ACHN (cell line): ENCODE results near the gene CNRIP1.
"Not testable (repeated sequence)": the region's sequence is repeated elsewhere in the genome, so short reads cannot be mapped to it uniquely, and the experiment has no call there.

Source experiments
- DNase-seq: peaks from one replicate; pipeline ENCODE4 v3.0.0-alpha.2; 2015
- in situ Hi-C: cut with HindIII; loops from 2 replicates; pipeline ENCODE4 v1.10.0; 2017; ENCODE audit warnings: low sequenced_read_pairs, low pct_ligation_motif_present, low pct_unique_long_range_greater_than_20kb

CNRIP1 gene

GRCh38 chr2:68342470-68342869, 22.7 kb upstream of the CNRIP1 start:
- in situ Hi-C loops: no loop called here
- DNase-seq: no peak

GRCh38 chr2:68341583-68341982, 21.8 kb upstream of the CNRIP1 start:
- in situ Hi-C loops: no loop called here
- DNase-seq: no peak

GRCh38 chr2:68341062-68341329, 21.2 kb upstream of the CNRIP1 start:
- in situ Hi-C loops: no loop called here
- no peak for DNase-seq

GRCh38 chr2:68340226-68341061, 20.7 kb upstream of the CNRIP1 start:
- in situ Hi-C loops: no loop called here
- no peak for DNase-seq

GRCh38 chr2:68336192-68336591, 16.4 kb upstream of the CNRIP1 start:
- no peak for DNase-seq
- in situ Hi-C loops: no loop called here

- in situ Hi-C loops: no loop called here
These were observed 14.2 kb upstream of the CNRIP1 start for GRCh38 chr2:68333931-68334330.

GRCh38 chr2:68333009-68333408, 13.3 kb upstream of the CNRIP1 start:
- in situ Hi-C loops: no loop called here
- no peak for DNase-seq

More at GRCh38 chr2:68333931-68334330, 14.2 kb upstream of the CNRIP1 start:
- DNase-seq: no peak

GRCh38 chr2:68330691-68331090, 10.9 kb upstream of the CNRIP1 start:
- in situ Hi-C loops: no loop called here
- no peak for DNase-seq

GRCh38 chr2:68328901-68329300, 9.2 kb upstream of the CNRIP1 start:
- no peak for DNase-seq
- in situ Hi-C loops: no loop called here

- in situ Hi-C loops: no loop called here
These were observed 5.3 kb upstream of the CNRIP1 start for GRCh38 chr2:68325056-68325455.

GRCh38 chr2:68320118-68320641, 431 bp upstream of the CNRIP1 start:
- in situ Hi-C loops: no loop called here
- DNase-seq: peak; percentile 44

More at GRCh38 chr2:68325056-68325455, 5.3 kb upstream of the CNRIP1 start:
- DNase-seq: no peak

GRCh38 chr2:68318914-68319397, 793 bp downstream of the CNRIP1 start:
- no peak for DNase-seq
- in situ Hi-C loops: no loop called here

GRCh38 chr2:68317971-68318913, 1.5 kb downstream of the CNRIP1 start:
- in situ Hi-C loops: no loop called here
- DNase-seq: no peak

GRCh38 chr2:68316111-68316510, 3.6 kb downstream of the CNRIP1 start:
- DNase-seq: no peak
- in situ Hi-C loops: no loop called here

GRCh38 chr2:68311033-68311432, 8.7 kb downstream of the CNRIP1 start:
- in situ Hi-C loops: no loop called here
- DNase-seq: no peak

GRCh38 chr2:68309426-68309825, 10.3 kb downstream of the CNRIP1 start:
- no peak for DNase-seq
- in situ Hi-C loops: no loop called here

- DNase-seq, in situ Hi-C loops: not testable (repeated sequence)
These were observed 15.9 kb downstream of the CNRIP1 start for GRCh38 chr2:68303902-68304272.

- DNase-seq: no peak
- in situ Hi-C loops: no loop called here
These were observed 16.5 kb downstream of the CNRIP1 start for GRCh38 chr2:68303033-68303901.
